HG02973 (cell line): Measurements from ENCODE around the gene SLC25A17.
"Not testable (repeated sequence)": the region's sequence is repeated elsewhere in the genome, so short reads cannot be mapped to it uniquely, and the experiment has no call there.

ENCODE experiments used
- ATAC-seq: cut with Tn5 transposase; IDR thresholded peaks from one replicate; pipeline ENCODE4 v1.9.1; 2021; ENCODE audit warnings: moderate library complexity; ENCODE audit not compliant: unreplicated experiment

Gene SLC25A17

DNA sequence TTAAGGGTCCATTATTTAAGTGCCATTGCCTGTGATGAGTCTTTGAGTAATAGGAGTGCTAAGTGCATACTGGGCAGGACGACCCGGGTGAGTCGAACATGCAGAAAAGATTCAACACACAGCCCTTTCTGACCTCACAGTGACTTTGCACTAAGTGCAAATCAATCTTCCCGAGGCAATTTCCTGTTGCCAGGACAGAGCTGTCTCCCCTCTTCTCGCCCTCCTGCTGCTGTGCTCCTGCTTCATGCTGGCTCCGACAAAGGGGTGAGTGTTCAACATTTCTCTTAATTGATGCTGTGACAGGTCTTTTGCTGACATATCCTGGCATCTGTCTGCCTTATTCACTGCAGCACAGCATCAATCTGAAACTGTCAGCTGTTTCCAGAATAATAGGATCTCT lies 97.9 kb downstream of the SLC25A17 start:
- ATAC-seq, result no peak

DNA sequence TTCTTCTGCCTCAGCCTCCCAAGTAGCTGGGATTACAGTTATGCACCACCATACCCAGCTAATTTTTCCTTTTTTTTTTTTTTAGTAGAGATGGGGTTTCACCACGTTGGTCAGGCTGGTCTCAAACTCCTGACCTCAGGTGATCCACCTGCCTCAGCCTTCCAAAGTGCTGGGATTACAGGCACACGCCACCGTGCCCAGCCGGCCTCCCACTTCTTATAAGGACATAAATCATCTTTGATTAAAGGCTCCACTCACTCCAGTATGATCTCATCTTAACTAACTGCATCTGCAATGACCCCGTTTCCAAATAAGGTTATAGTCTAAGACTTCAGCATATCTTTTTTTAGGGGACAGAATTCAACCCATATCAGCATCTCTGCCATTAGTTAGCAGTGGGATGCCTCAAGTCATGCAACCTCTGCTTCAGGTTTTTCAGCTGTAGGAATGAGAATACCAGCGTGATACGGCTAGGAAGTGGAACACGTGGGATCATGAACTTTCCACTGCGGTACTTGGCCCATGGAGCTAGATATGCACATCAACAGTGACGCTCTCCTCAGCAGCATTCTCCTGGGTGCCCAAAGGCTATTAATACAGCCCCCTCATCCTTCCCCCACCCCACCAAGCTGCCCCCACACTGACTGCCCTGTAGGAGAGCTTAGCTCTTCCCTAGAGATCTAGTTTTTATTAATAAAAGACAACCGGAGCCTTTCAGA lies 98.4 kb downstream of the SLC25A17 start:
- ATAC-seq, result no peak

- not testable (repeated sequence) for ATAC-seq
Observed at GRCh38 chr22:40720156-40720537, 99.0 kb downstream of the SLC25A17 start.
